CD8-positive, alpha-beta memory T cell (primary cell): ENCODE data around the gene GNMT. TPM values are rescaled to one million over a fixed set of nuclear protein-coding genes. Genes with fewer than 3 reads are reported as not detected.

Source experiments
- CTCF ChIA-PET: fragments of 350-600 bp; sonication (Branson Sonifier 250); formaldehyde crosslinking; loops from one replicate; lab custom pipeline; 2021; ENCODE audit warnings: antibody characterized with exemption; lab: Charles Lee
- POLR2A ChIA-PET: fragments of 350-600 bp; sonication (Branson Sonifier 250); formaldehyde crosslinking; loops from one replicate; lab custom pipeline; 2021; ENCODE audit warnings: antibody characterized with exemption; lab: Charles Lee
- DNase-seq, 5 donors: peaks; one replicate each; pipeline versions ENCODE4 v3.0.0 to v3.0.0-alpha.2; 2020 to 2022; ENCODE audit warnings: mixed read lengths in 1 of 5
- H3K27ac ChIP-seq: one replicate; pipeline ENCODE4 v1.7.0; 2013; ENCODE audit warnings: low read depth, mild to moderate bottlenecking, low read length, moderate library complexity
- H3K27me3 ChIP-seq: 2 replicates; pipeline ENCODE4 v1.7.0; 2013; ENCODE audit warnings: low read length, mild to moderate bottlenecking; ENCODE audit not compliant: insufficient read depth, poor library complexity, severe bottlenecking
- H3K36me3 ChIP-seq: 2 replicates; pipeline ENCODE4 v1.7.0; 2013; ENCODE audit warnings: mild to moderate bottlenecking, low read length, moderate library complexity; ENCODE audit not compliant: insufficient read depth
- H3K4me1 ChIP-seq: 2 replicates; pipeline ENCODE4 v1.7.0; 2013; ENCODE audit warnings: mild to moderate bottlenecking, low read length, moderate library complexity; ENCODE audit not compliant: insufficient read depth
- H3K4me3 ChIP-seq: 2 replicates; pipeline ENCODE4 v1.7.0; 2013; ENCODE audit warnings: mild to moderate bottlenecking, low read length
- H3K9me3 ChIP-seq: 2 replicates; pipeline ENCODE4 v1.7.0; 2013; ENCODE audit warnings: mild to moderate bottlenecking, low read length
- H3K27ac Mint-ChIP-seq, 8 donors: one replicate each; pipeline ENCODE4 v1.8.0; 2020 to 2021; ENCODE audit warnings: mixed read lengths in 8 of 8, mild to moderate bottlenecking in 6 of 8, inconsistent platforms in 3 of 8, moderate library complexity in 3 of 8
- H3K27me3 Mint-ChIP-seq, 2 donors: one replicate each; pipeline ENCODE4 v1.8.0; 2020 to 2021; ENCODE audit warnings: mixed read lengths in 2 of 2, mild to moderate bottlenecking in 1 of 2, moderate library complexity in 1 of 2
- H3K36me3 Mint-ChIP-seq, 3 donors: one replicate each; pipeline ENCODE4 v1.8.0; 2020 to 2021; ENCODE audit warnings: mixed read lengths in 3 of 3, inconsistent platforms in 1 of 3, mild to moderate bottlenecking in 1 of 3
- H3K4me1 Mint-ChIP-seq, 3 donors: one replicate each; pipeline ENCODE4 v1.8.0; 2020 to 2021; ENCODE audit warnings: mixed read lengths in 3 of 3, inconsistent platforms in 1 of 3, mild to moderate bottlenecking in 1 of 3
- H3K4me3 Mint-ChIP-seq, 7 donors: one replicate each; pipeline ENCODE4 v1.8.0; 2020 to 2021; ENCODE audit warnings: mixed read lengths in 7 of 7, mild to moderate bottlenecking in 6 of 7, moderate library complexity in 4 of 7, inconsistent platforms in 2 of 7
- H3K9me3 Mint-ChIP-seq, 5 donors: one replicate each; pipeline ENCODE4 v1.8.0; 2020 to 2022; ENCODE audit warnings: mixed read lengths in 5 of 5, mild to moderate bottlenecking in 3 of 5, moderate library complexity in 2 of 5, inconsistent platforms in 1 of 5
- polyA plus RNA-seq: library from polyadenylated mRNA; unstranded; fragments of 300-500 nt; fragmentation: Illumina TruSeq; gene quantifications from one replicate; pipeline ENCODE4 v1.2.3, GENCODE V29; 2021
- total RNA-seq, 2 experiments: library from RNA; stranded (reverse); gene quantifications; one replicate each; pipeline ENCODE4 v1.2.3, GENCODE V29; 2021

Gene GNMT
- total and polyA plus RNA-seq, 3 experiments from 2014 or later, result 0.39 to 0.51 TPM; not detected in 1

GRCh38 chr6:42979523-42980177, 19.1 kb downstream of the GNMT start:
- no peaks in the 10 kb centered on the region for H3K27me3 ChIP-seq
- H3K36me3 ChIP-seq, result no peaks in the 10 kb centered on the region
- H3K4me1 ChIP-seq, result peaks cover 47% of the 10 kb centered on the region
- H3K27ac ChIP-seq, result peak overlapping the region; percentile 79
- H3K4me3 Mint-ChIP-seq, result peak overlapping the region; percentile 85 to 96 (median 94)
- ChIA-PET CTCF (interaction anchor here (1.0 to 2.3 kb wide), 7 partner anchors 8 to 447 kb away, joined by 3 to 16 read pairs (median 4); partner anchors contain the start of genes ABCC10 and CNPY3), POLR2A (interaction anchor here (0.8 to 2.5 kb wide), 14 partner anchors 12 to 1245 kb away, joined by 3 to 50 read pairs (median 5); partner anchors contain the start of genes CNPY3, KLC4, KLHDC3 and MEA1)
- no peaks in the 10 kb centered on the region for H3K9me3 ChIP-seq
- H3K27ac Mint-ChIP-seq, result peak overlapping the region; percentile 94 to 99 (median 97)
- H3K9me3 Mint-ChIP-seq, result no peaks in the 10 kb centered on the region
- H3K27me3 Mint-ChIP-seq, result no peaks in the 10 kb centered on the region
- peak in 1 of 5 donors; percentile 18 for DNase-seq
- H3K4me3 ChIP-seq, result peak overlapping the region; percentile 80
- H3K4me1 Mint-ChIP-seq, result peaks cover 39 to 62% (median 52%) of the 10 kb centered on the region in 3 donors
- peaks cover 0 to 20% (median 2%) of the 10 kb centered on the region in 3 donors for H3K36me3 Mint-ChIP-seq

GRCh38 chr6:42981836-42982235, 21.3 kb downstream of the GNMT start:
- Histone ChIP-seq H3K27ac (no peak overlapping the region), H3K4me3 (no peak overlapping the region), H3K27me3 (no peaks in the 10 kb centered on the region), H3K9me3 (no peaks in the 10 kb centered on the region), H3K4me1 (peaks cover 54% of the 10 kb centered on the region), H3K36me3 (no peaks in the 10 kb centered on the region)
- DNase-seq, result no peak
- Mint-ChIP-seq H3K4me1 (peaks cover 52 to 64% (median 58%) of the 10 kb centered on the region in 3 donors), H3K9me3 (no peaks in the 10 kb centered on the region), H3K27me3 (no peaks in the 10 kb centered on the region), H3K4me3 (peak overlapping the region in 5 of 7 donors; percentile 8 to 65 (median 59)), H3K27ac (peak overlapping the region; percentile 24 to 93 (median 76)), H3K36me3 (peaks cover 0 to 19% (median 1%) of the 10 kb centered on the region in 3 donors)
- POLR2A ChIA-PET, result interaction anchor here (0.7 kb wide), 1 partner anchor 32 kb away, joined by 3 read pairs; the partner anchor contains the start of gene KLHDC3
- CTCF ChIA-PET, result no interaction called here

GRCh38 chr6:42984001-42984923, 23.7 kb downstream of the GNMT start, which contains the start of gene PPP2R5D:
TSS of gene PPP2R5D (plus strand) at chr6:42984570. CDS start at chr6:42984678, 108 bp downstream.
- H3K4me1 ChIP-seq, result peaks cover 53% of the 10 kb centered on the region
- H3K27me3 ChIP-seq, result no peaks in the 10 kb centered on the region
- ChIA-PET POLR2A (interaction anchor here (0.5 to 2.1 kb wide), 12 partner anchors 9 to 1894 kb away, joined by 3 to 45 read pairs (median 4); partner anchors contain the start of genes CNPY3, GNMT, KLC4 and KLHDC3), CTCF (interaction anchor here (1.0 to 1.9 kb wide), 7 partner anchors 25 to 270 kb away, joined by 3 to 17 read pairs (median 7); partner anchors contain the start of genes CNPY3, KLHDC3 and MEA1)
- H3K9me3 ChIP-seq, result no peaks in the 10 kb centered on the region
- H3K27ac ChIP-seq, result peak within 1 kb of the TSS; percentile 87
- peak within 1 kb of the TSS; percentile 88 for H3K4me3 ChIP-seq
- Mint-ChIP-seq H3K36me3 (peaks cover 0 to 26% (median 0%) of the 10 kb centered on the region in 3 donors), H3K4me3 (peak within 1 kb of the TSS; percentile 82 to 96 (median 93)), H3K27ac (peak within 1 kb of the TSS; percentile 90 to 98 (median 96)), H3K9me3 (no peaks in the 10 kb centered on the region), H3K27me3 (peaks cover 0 to 2% of the 10 kb centered on the region in 2 donors), H3K4me1 (peaks cover 59 to 73% (median 60%) of the 10 kb centered on the region in 3 donors)
- H3K36me3 ChIP-seq, result peaks cover 5% of the 10 kb centered on the region
- DNase-seq, result peak; percentile 93 to 98 (median 97)

GRCh38 chr6:42984924-42985475, 24.4 kb downstream of the GNMT start:
- POLR2A ChIA-PET, result interaction anchor here (1.3 to 2.1 kb wide), 6 partner anchors 14 to 239 kb away, joined by 3 to 45 read pairs (median 8); partner anchors contain the start of genes CNPY3, KLC4, KLHDC3 and MEA1
- peak overlapping the region; percentile 82 to 96 (median 93) for H3K4me3 Mint-ChIP-seq
- CTCF ChIA-PET, result interaction anchor here (1.4 to 1.9 kb wide), 4 partner anchors 24 to 271 kb away, joined by 3 to 17 read pairs (median 8); partner anchors contain the start of gene CNPY3

GRCh38 chr6:42987533-42988451, 27.2 kb downstream of the GNMT start:
- H3K27me3 ChIP-seq, result no peaks in the 10 kb centered on the region
- no peak for DNase-seq
- peaks cover 49 to 72% (median 52%) of the 10 kb centered on the region in 3 donors for H3K4me1 Mint-ChIP-seq
- peaks cover 0 to 2% of the 10 kb centered on the region in 2 donors for H3K27me3 Mint-ChIP-seq
- POLR2A ChIA-PET, result interaction anchor here (0.7 kb wide), 1 partner anchor 15 kb away, joined by 3 read pairs; no protein-coding TSS in a partner anchor
- peaks cover 38% of the 10 kb centered on the region for H3K4me1 ChIP-seq
- no peak overlapping the region for H3K4me3 ChIP-seq
- H3K36me3 ChIP-seq, result peaks cover 15% of the 10 kb centered on the region
- peak overlapping the region in 4 of 7 donors; percentile 15 to 96 (median 45) for H3K4me3 Mint-ChIP-seq
- H3K9me3 Mint-ChIP-seq, result no peaks in the 10 kb centered on the region
- H3K9me3 ChIP-seq, result no peaks in the 10 kb centered on the region
- H3K27ac ChIP-seq, result no peak overlapping the region
- H3K27ac Mint-ChIP-seq, result peak overlapping the region in 5 of 8 donors; percentile 19 to 79 (median 43)
- peaks cover 0 to 49% (median 0%) of the 10 kb centered on the region in 3 donors for H3K36me3 Mint-ChIP-seq
- CTCF ChIA-PET, result interaction anchor here (0.7 to 1.1 kb wide), 2 partner anchors 9 to 22 kb away, joined by 3 to 4 read pairs; partner anchors contain the start of gene PEX6

More at GRCh38 chr6:42984924-42985475, 24.4 kb downstream of the GNMT start:
- DNase-seq, result peak in 1 of 5 donors; percentile 14
- peak overlapping the region; percentile 20 to 95 (median 86) for H3K27ac Mint-ChIP-seq
- Histone ChIP-seq H3K27ac (peak overlapping the region; percentile 79), H3K9me3 (no peaks in the 10 kb centered on the region), H3K4me3 (peak overlapping the region; percentile 61), H3K36me3 (peaks cover 8% of the 10 kb centered on the region), H3K4me1 (peaks cover 45% of the 10 kb centered on the region), H3K27me3 (no peaks in the 10 kb centered on the region)
- H3K9me3 Mint-ChIP-seq, result no peaks in the 10 kb centered on the region
- peaks cover 0 to 2% of the 10 kb centered on the region in 2 donors for H3K27me3 Mint-ChIP-seq
- H3K4me1 Mint-ChIP-seq, result peaks cover 52 to 73% (median 55%) of the 10 kb centered on the region in 3 donors
- peaks cover 0 to 32% (median 0%) of the 10 kb centered on the region in 3 donors for H3K36me3 Mint-ChIP-seq

GRCh38 chr6:42988486-42989020, 28.0 kb downstream of the GNMT start:
- Histone ChIP-seq H3K27me3 (no peaks in the 10 kb centered on the region), H3K36me3 (peaks cover 15% of the 10 kb centered on the region), H3K4me3 (no peak overlapping the region), H3K27ac (no peak overlapping the region), H3K4me1 (peaks cover 36% of the 10 kb centered on the region), H3K9me3 (no peaks in the 10 kb centered on the region)
- H3K9me3 Mint-ChIP-seq, result no peaks in the 10 kb centered on the region
- peak overlapping the region in 5 of 8 donors; percentile 12 to 96 (median 63) for H3K27ac Mint-ChIP-seq
- ChIA-PET CTCF (interaction anchor here (1.1 kb wide), 1 partner anchor 22 kb away, joined by 3 read pairs; no protein-coding TSS in a partner anchor), POLR2A (interaction anchor here (0.7 kb wide), 1 partner anchor 15 kb away, joined by 3 read pairs; no protein-coding TSS in a partner anchor)
- peaks cover 51 to 74% (median 55%) of the 10 kb centered on the region in 3 donors for H3K4me1 Mint-ChIP-seq
- peaks cover 0 to 51% (median 2%) of the 10 kb centered on the region in 3 donors for H3K36me3 Mint-ChIP-seq
- H3K4me3 Mint-ChIP-seq, result peak overlapping the region in 2 of 7 donors; percentile 13 to 34
- no peak for DNase-seq
- peaks cover 0 to 2% of the 10 kb centered on the region in 2 donors for H3K27me3 Mint-ChIP-seq
